Lower leg skin (tissue), 4 donors: ENCODE results near the gene KCNK3. TPM values are rescaled to one million over a fixed set of nuclear protein-coding genes. Genes with fewer than 3 reads are reported as not detected.

ENCODE experiments used
- DNase-seq, 2 donors: peaks; one replicate each; pipeline ENCODE4 v3.0.0-alpha.2; 2019; ENCODE audit warnings: low spot score in 2 of 2
- H3K4me3 ChIP-seq: fragments of 200-600 bp; sonication (generic); 2 replicates; pipeline ENCODE4 v1.5.1; 2017; ENCODE audit warnings: mild to moderate bottlenecking, low read depth; ENCODE audit not compliant: poor library complexity, severe bottlenecking
- CTCF ChIP-seq, 3 donors: fragments of 450-650 bp; IDR thresholded peaks; one replicate each; pipeline ENCODE4 v1.5.1; 2016; ENCODE audit warnings: antibody characterized with exemption in 3 of 3, mild to moderate bottlenecking in 3 of 3, moderate library complexity in 2 of 3
- POLR2A ChIP-seq, 2 donors: fragments of 450-650 bp; IDR thresholded peaks; one replicate each; pipeline ENCODE4 v1.6.1; 2016 to 2017; ENCODE audit warnings: antibody characterized with exemption in 2 of 2, mild to moderate bottlenecking in 1 of 2, moderate library complexity in 1 of 2
- WGBS, 2 donors: methylation state at CpG; one replicate each; pipeline ENCODE4 v1.1.5; 2018; 5-methylcytosine and 5-hydroxymethylcytosine counted together
- intact Hi-C: fragments of 100-400 bp; cut with DNase I; formaldehyde crosslinking; loops from one replicate; pipeline ENCODE4 v1.15.0; 2023; ENCODE audit warnings: low total_unique reads
- total RNA-seq, 4 donors: library from RNA; depleted of rRNA; stranded (reverse); fragments of >200 nt; gene quantifications; one replicate each; pipeline ENCODE4 v1.1.0, GENCODE V29; 2016

KCNK3 gene
- total RNA-seq, 4 donors from 2014 or later = 0.42 to 3.1 (median 0.69) TPM; not detected in 1

- no peak for DNase-seq
- no peak overlapping the region for H3K4me3 ChIP-seq
- intact Hi-C loops = no loop called here
- no peak for TF ChIP-seq POLR2A (IDR thresholded peaks at IDR 0.05)
- no peak for TF ChIP-seq CTCF (IDR thresholded peaks at IDR 0.05)
- 76 to 85% methylated on average over 4 of the region's 4 CpGs for WGBS, 2 donors
Observed at GRCh38 chr2:26700078-26700477, 7.6 kb downstream of the KCNK3 start.

GRCh38 chr2:26701596-26701995, 9.1 kb downstream of the KCNK3 start:
- 83 to 92% methylated on average over 5 of the region's 5 CpGs for WGBS, 2 donors
- intact Hi-C loops = no loop called here
- H3K4me3 ChIP-seq = no peak overlapping the region
- TF ChIP-seq POLR2A (IDR thresholded peaks at IDR 0.05) = no peak
- TF ChIP-seq CTCF (IDR thresholded peaks at IDR 0.05) = no peak
- DNase-seq = no peak

- WGBS, 2 donors = 67 to 71% methylated on average over 3 of the region's 3 CpGs
- H3K4me3 ChIP-seq = no peak overlapping the region
- no peak for DNase-seq
- no peak for TF ChIP-seq CTCF (IDR thresholded peaks at IDR 0.05)
- TF ChIP-seq POLR2A (IDR thresholded peaks at IDR 0.05) = no peak
- intact Hi-C loops = no loop called here
Observed at GRCh38 chr2:26702025-26702424, 9.5 kb downstream of the KCNK3 start.

DNA sequence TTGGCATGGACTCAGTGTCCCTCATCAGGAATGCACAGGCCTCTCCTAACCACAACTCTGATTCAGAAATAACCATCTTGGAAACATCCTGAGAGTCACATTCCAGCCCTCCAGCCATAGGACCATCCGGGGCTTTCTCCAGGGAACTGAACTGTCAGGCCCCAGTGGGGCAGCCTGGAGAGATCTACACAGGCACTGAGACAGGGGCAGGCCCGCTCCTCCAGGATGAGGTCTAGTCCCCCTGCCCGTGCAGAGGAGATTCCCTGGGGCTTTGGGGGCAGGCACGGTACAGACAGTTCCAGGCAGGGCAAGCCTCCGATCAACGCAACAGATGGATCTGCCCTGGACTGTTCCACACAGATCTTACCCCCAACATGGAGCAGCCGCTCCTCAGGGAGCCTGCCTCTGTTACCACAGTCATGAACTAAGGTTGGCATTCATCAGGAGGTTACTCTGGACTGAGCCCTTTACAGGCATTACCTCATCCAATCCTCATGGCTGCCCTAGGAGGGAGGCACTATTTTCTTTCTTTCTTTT, 12.0 kb downstream of the KCNK3 start:
- TF ChIP-seq POLR2A (IDR thresholded peaks at IDR 0.05) (no peak), CTCF (IDR thresholded peaks at IDR 0.05) (no peak)
- 63 to 78% methylated on average over 3 to 5 of the region's 7 CpGs for WGBS, 2 donors

DNA sequence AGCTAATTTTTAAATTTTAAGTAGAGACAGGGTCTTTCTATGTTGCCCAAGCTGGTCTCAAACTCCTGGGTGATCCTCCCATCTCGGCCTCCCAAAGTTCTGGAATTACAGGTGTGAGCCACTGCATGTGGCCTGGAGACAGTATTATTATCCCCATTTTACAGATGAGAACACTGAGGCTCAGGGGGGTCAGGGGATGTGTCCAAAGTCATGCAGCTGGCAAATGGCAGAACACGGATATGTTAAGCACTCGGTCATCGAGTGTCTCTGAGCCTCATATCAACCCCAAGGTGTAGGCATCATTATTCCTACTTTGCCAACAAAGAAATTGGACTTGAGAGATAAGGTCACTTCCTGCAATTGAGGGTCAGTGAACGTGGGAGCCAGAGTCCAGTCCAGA, 12.6 kb downstream of the KCNK3 start:
- H3K4me3 ChIP-seq = no peak overlapping the region
- 78 to 86% methylated on average over 5 of the region's 5 CpGs for WGBS, 2 donors
- no peak for TF ChIP-seq CTCF (IDR thresholded peaks at IDR 0.05)
- no peak for TF ChIP-seq POLR2A (IDR thresholded peaks at IDR 0.05)
- intact Hi-C loops = no loop called here
- no peak for DNase-seq

More for the DNA sequence above, 12.0 kb downstream of the KCNK3 start:
- no peak for DNase-seq
- intact Hi-C loops = no loop called here
- no peak overlapping the region for H3K4me3 ChIP-seq

GRCh38 chr2:26706093-26706492, 13.6 kb downstream of the KCNK3 start:
- H3K4me3 ChIP-seq = no peak overlapping the region
- DNase-seq = no peak
- intact Hi-C loops = no loop called here
- TF ChIP-seq CTCF (IDR thresholded peaks at IDR 0.05) (no peak), POLR2A (IDR thresholded peaks at IDR 0.05) (no peak)
- WGBS, 2 donors = 55 to 66% methylated on average over 3 of the region's 3 CpGs
